Keratinocyte (primary cell): Measurements from ENCODE around the gene GALNT14. TPM values are rescaled to one million over a fixed set of nuclear protein-coding genes. Genes with fewer than 3 reads are reported as not detected.

ENCODE experiments used
- DNase-seq: peaks from one replicate; pipeline ENCODE4 v3.0.0-alpha.2; 2011; ENCODE audit warnings: low read depth, missing footprints, low spot score
- FAIRE-seq: peaks from 2 replicates; lab custom pipeline; 2011; peaks lifted over from hg19 to GRCh38; lab: Jason Lieb, UNC
- H2AFZ ChIP-seq: 2 replicates; pipeline ENCODE4 v1.6.0; 2012; ENCODE audit warnings: low read length, control low read depth, inconsistent platforms; ENCODE audit not compliant: control insufficient read depth
- H3K27ac ChIP-seq: 2 replicates; pipeline ENCODE4 v1.5.1; 2011; ENCODE audit warnings: low read length; ENCODE audit not compliant: control insufficient read depth, insufficient read depth
- H3K27me3 ChIP-seq: 3 replicates; pipeline ENCODE4 v1.6.0; 2011; ENCODE audit warnings: low read length; ENCODE audit not compliant: control insufficient read depth, insufficient read depth; ENCODE audit errors: extremely low read depth
- H3K36me3 ChIP-seq, 2 experiments: 2 replicates in 1 of 2; 3 replicates in 1 of 2; pipeline ENCODE4 v1.5.1; 2011; ENCODE audit warnings: low read length in 2 of 2, mild to moderate bottlenecking in 1 of 2; ENCODE audit not compliant: control insufficient read depth in 2 of 2, insufficient read depth in 2 of 2; ENCODE audit errors: extremely low read depth in 1 of 2
- H3K4me1 ChIP-seq: 3 replicates; pipeline ENCODE4 v1.5.1; 2011; ENCODE audit warnings: low read length; ENCODE audit not compliant: control insufficient read depth, insufficient read depth; ENCODE audit errors: extremely low read depth
- H3K4me2 ChIP-seq: 3 replicates; pipeline ENCODE4 v1.6.0; 2011; ENCODE audit warnings: low read depth, low read length; ENCODE audit not compliant: control insufficient read depth, insufficient read depth; ENCODE audit errors: extremely low read depth
- H3K4me3 ChIP-seq, 3 experiments: fragments of 200-600 bp in 1 of 3; sonication (generic) in 1 of 3; 2 replicates in 2 of 3; 3 replicates in 1 of 3; pipeline ENCODE4 v1.5.1; 2011 to 2016; ENCODE audit warnings: low read length in 3 of 3, mild to moderate bottlenecking in 3 of 3, control low read depth in 2 of 3, inconsistent platforms in 1 of 3, low read depth in 1 of 3, mixed read lengths in 1 of 3, mixed run types in 1 of 3, moderate library complexity in 1 of 3; ENCODE audit not compliant: control insufficient read depth in 2 of 3, insufficient read depth in 2 of 3; ENCODE audit errors: extremely low read depth in 1 of 3
- H3K79me2 ChIP-seq: 2 replicates; pipeline ENCODE4 v1.6.0; 2012; ENCODE audit warnings: low read length; ENCODE audit not compliant: control insufficient read depth, insufficient read depth
- H3K9ac ChIP-seq: 3 replicates; pipeline ENCODE4 v1.6.0; 2011; ENCODE audit warnings: low read length; ENCODE audit not compliant: control insufficient read depth, insufficient read depth; ENCODE audit errors: extremely low read depth
- H3K9me1 ChIP-seq: 3 replicates; pipeline ENCODE4 v1.6.0; 2011; ENCODE audit warnings: low read length; ENCODE audit not compliant: control insufficient read depth, insufficient read depth; ENCODE audit errors: extremely low read depth
- H3K9me3 ChIP-seq: 2 replicates; pipeline ENCODE4 v1.5.1; 2012; ENCODE audit warnings: low read depth, low read length; ENCODE audit not compliant: control insufficient read depth
- H4K20me1 ChIP-seq: 3 replicates; pipeline ENCODE4 v1.6.0; 2011; ENCODE audit warnings: low read length; ENCODE audit not compliant: control insufficient read depth, insufficient read depth; ENCODE audit errors: extremely low read depth
- EZH2 ChIP-seq: IDR thresholded peaks from one replicate; pipeline ENCODE4 v1.6.1; 2012; ENCODE audit warnings: inconsistent platforms, mild to moderate bottlenecking, low read length, moderate library complexity
- dilution Hi-C: fragments of 300-500 bp; cut with MboI; formaldehyde crosslinking; loops from one replicate; pipeline ENCODE4 v1.7.0; 2020; ENCODE audit warnings: low sequenced_read_pairs; ENCODE audit not compliant: extremely low pct_ligation_motif_present
- polyA plus RNA-seq, 5 experiments: library from polyadenylated mRNA; depleted of rRNA in 3 of 5; stranded (reverse) in 3 of 5; stranded (forward) in 1 of 5; unstranded in 1 of 5; fragments of >200 nt; gene quantifications; 1 replicate in 1 of 5; 2 replicates in 3 of 5; 3 replicates in 1 of 5; pipeline versions ENCODE4 v1.2.1 to v1.2.3, GENCODE V29; 2011 to 2012; ENCODE audit warnings: missing spikeins in 2 of 5, low read depth in 1 of 5, low replicate concordance in 1 of 5
- TF ChIP-seq, protein P1 (sequence below), 3 experiments: IDR thresholded peaks in 1 of 3; conservative IDR thresholded peaks in 1 of 3; optimal IDR thresholded peaks in 1 of 3; 2 replicates in 2 of 3; 3 replicates in 1 of 3; pipeline versions ENCODE3 to v1.5.1; 2011; ENCODE audit warnings: low read length in 3 of 3, mild to moderate bottlenecking in 3 of 3, moderate library complexity in 2 of 3, control low read depth in 1 of 3, inconsistent platforms in 1 of 3; ENCODE audit not compliant: insufficient read depth in 2 of 3; ENCODE audit errors: extremely low read depth in 1 of 3

The GALNT14 gene
- polyA plus RNA-seq, 1 donor (not counting 4 experiments of a cell fraction or from before 2014, with no cell fraction given) = 27.4 TPM

- Histone ChIP-seq H3K79me2 (no peaks in the 10 kb centered on the region), H3K4me3 (no peak overlapping the region), H3K9me1 (no peaks in the 10 kb centered on the region), H3K4me2 (no peak overlapping the region), H3K27ac (no peak overlapping the region), H3K9ac (no peak overlapping the region), H3K36me3 (no peaks in the 10 kb centered on the region), H3K4me1 (no peaks in the 10 kb centered on the region), H4K20me1 (no peaks in the 10 kb centered on the region), H2AFZ (no peak overlapping the region), H3K9me3 (no peaks in the 10 kb centered on the region), H3K27me3 (no peaks in the 10 kb centered on the region)
- TF ChIP-seq EZH2 = no peak
- TF ChIP-seq, protein P1, sequence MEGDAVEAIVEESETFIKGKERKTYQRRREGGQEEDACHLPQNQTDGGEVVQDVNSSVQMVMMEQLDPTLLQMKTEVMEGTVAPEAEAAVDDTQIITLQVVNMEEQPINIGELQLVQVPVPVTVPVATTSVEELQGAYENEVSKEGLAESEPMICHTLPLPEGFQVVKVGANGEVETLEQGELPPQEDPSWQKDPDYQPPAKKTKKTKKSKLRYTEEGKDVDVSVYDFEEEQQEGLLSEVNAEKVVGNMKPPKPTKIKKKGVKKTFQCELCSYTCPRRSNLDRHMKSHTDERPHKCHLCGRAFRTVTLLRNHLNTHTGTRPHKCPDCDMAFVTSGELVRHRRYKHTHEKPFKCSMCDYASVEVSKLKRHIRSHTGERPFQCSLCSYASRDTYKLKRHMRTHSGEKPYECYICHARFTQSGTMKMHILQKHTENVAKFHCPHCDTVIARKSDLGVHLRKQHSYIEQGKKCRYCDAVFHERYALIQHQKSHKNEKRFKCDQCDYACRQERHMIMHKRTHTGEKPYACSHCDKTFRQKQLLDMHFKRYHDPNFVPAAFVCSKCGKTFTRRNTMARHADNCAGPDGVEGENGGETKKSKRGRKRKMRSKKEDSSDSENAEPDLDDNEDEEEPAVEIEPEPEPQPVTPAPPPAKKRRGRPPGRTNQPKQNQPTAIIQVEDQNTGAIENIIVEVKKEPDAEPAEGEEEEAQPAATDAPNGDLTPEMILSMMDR (optimal IDR thresholded peaks at IDR 0.05 in 1 of 3, IDR thresholded peaks at IDR 0.05 in 1 of 3, conservative IDR thresholded peaks at IDR 0.05 in 1 of 3; ENCODE audit: extremely low read depth in 1 of 3, insufficient read depth in 2 of 3, low read length in 3 of 3) = no peak
- FAIRE-seq (no peak), DNase-seq (no peak)
- dilution Hi-C loops = no loop called here
Observed at GRCh38 chr2:31047599-31047998, 90.6 kb downstream of the GALNT14 start.

GRCh38 chr2:31038385-31038784, 99.9 kb downstream of the GALNT14 start:
- DNase-seq (no peak), FAIRE-seq (no peak)
- no peak overlapping the region for H2AFZ ChIP-seq

More at GRCh38 chr2:31038385-31038784, 99.9 kb downstream of the GALNT14 start:
- dilution Hi-C loops = no loop called here
- Histone ChIP-seq H3K4me1 (no peaks in the 10 kb centered on the region), H3K4me2 (no peak overlapping the region), H3K4me3 (no peak overlapping the region), H4K20me1 (no peaks in the 10 kb centered on the region), H3K27ac (no peak overlapping the region), H3K9ac (no peak overlapping the region), H3K79me2 (no peaks in the 10 kb centered on the region), H3K9me1 (no peaks in the 10 kb centered on the region), H3K36me3 (no peaks in the 10 kb centered on the region), H3K9me3 (no peaks in the 10 kb centered on the region), H3K27me3 (no peaks in the 10 kb centered on the region)
- TF ChIP-seq, protein P1 (optimal IDR thresholded peaks at IDR 0.05 in 1 of 3, IDR thresholded peaks at IDR 0.05 in 1 of 3, conservative IDR thresholded peaks at IDR 0.05 in 1 of 3; ENCODE audit: extremely low read depth in 1 of 3, insufficient read depth in 2 of 3, low read length in 3 of 3) = no peak
- no peak for TF ChIP-seq EZH2
